ENCODE data around the gene UTP4.

UTP4 gene

GRCh38 chr16:69132424-69133252, at the start of gene UTP4, which contains the start of gene CHTF8:
UTP4 (plus strand) TSS chr16:69132649; CDS start chr16:69133460, 811 bp downstream.
CHTF8 (minus strand) TSS chr16:69132588; CDS start chr16:69121458, 11,130 bp downstream.
- peak within 1 kb of the TSS; percentile 92 to 98 for H3K4me3 ChIP-seq (ENCODE audit: low read depth in 1 of 2, low read length in 2 of 2)
- peaks cover 5 to 12% of the 10 kb centered on the region in 2 donors for H3K36me3 ChIP-seq (ENCODE audit: control insufficient read depth in 1 of 2, insufficient read depth in 2 of 2, low read length in 2 of 2)
- H3K4me1 ChIP-seq (ENCODE audit: control insufficient read depth in 1 of 2, insufficient read depth in 2 of 2, low read length in 2 of 2) = peaks cover 8 to 34% of the 10 kb centered on the region in 2 donors
- no peaks in the 10 kb centered on the region for H3K9me3 ChIP-seq (ENCODE audit: control insufficient read depth in 1 of 2, low read length in 2 of 2)
- peak within 1 kb of the TSS; percentile 96 for H3K27ac ChIP-seq (ENCODE audit: low read length)
- no peaks in the 10 kb centered on the region for H3K27me3 ChIP-seq (ENCODE audit: low read depth, low read length)

- Histone ChIP-seq H3K4me3 (ENCODE audit: low read depth in 1 of 2, low read length in 2 of 2) (no peak overlapping the region), H3K27ac (ENCODE audit: low read length) (no peak overlapping the region), H3K36me3 (ENCODE audit: control insufficient read depth in 1 of 2, insufficient read depth in 2 of 2, low read length in 2 of 2) (peaks cover 0 to 9% of the 10 kb centered on the region in 2 donors), H3K9me3 (ENCODE audit: control insufficient read depth in 1 of 2, low read length in 2 of 2) (no peaks in the 10 kb centered on the region), H3K27me3 (ENCODE audit: low read depth, low read length) (no peaks in the 10 kb centered on the region), H3K4me1 (ENCODE audit: control insufficient read depth in 1 of 2, insufficient read depth in 2 of 2, low read length in 2 of 2) (no peaks in the 10 kb centered on the region)
These were observed 49.0 kb upstream of the UTP4 start for GRCh38 chr16:69083306-69083941.

GRCh38 chr16:69084289-69084688, 48.2 kb upstream of the UTP4 start:
- Histone ChIP-seq H3K36me3 (ENCODE audit: control insufficient read depth in 1 of 2, insufficient read depth in 2 of 2, low read length in 2 of 2) (peaks cover 0 to 9% of the 10 kb centered on the region in 2 donors), H3K27ac (ENCODE audit: low read length) (no peak overlapping the region), H3K4me1 (ENCODE audit: control insufficient read depth in 1 of 2, insufficient read depth in 2 of 2, low read length in 2 of 2) (peaks cover 0 to under 1% of the 10 kb centered on the region in 2 donors), H3K9me3 (ENCODE audit: control insufficient read depth in 1 of 2, low read length in 2 of 2) (no peaks in the 10 kb centered on the region), H3K4me3 (ENCODE audit: low read depth in 1 of 2, low read length in 2 of 2) (no peak overlapping the region), H3K27me3 (ENCODE audit: low read depth, low read length) (no peaks in the 10 kb centered on the region)

- no peak overlapping the region for H3K4me3 ChIP-seq (ENCODE audit: low read depth in 1 of 2, low read length in 2 of 2)
- H3K27ac ChIP-seq (ENCODE audit: low read length) = no peak overlapping the region
- H3K4me1 ChIP-seq (ENCODE audit: control insufficient read depth in 1 of 2, insufficient read depth in 2 of 2, low read length in 2 of 2) = peaks cover 0 to 3% of the 10 kb centered on the region in 2 donors
- H3K9me3 ChIP-seq (ENCODE audit: control insufficient read depth in 1 of 2, low read length in 2 of 2) = no peaks in the 10 kb centered on the region
- H3K36me3 ChIP-seq (ENCODE audit: control insufficient read depth in 1 of 2, insufficient read depth in 2 of 2, low read length in 2 of 2) = peaks cover 0 to 9% of the 10 kb centered on the region in 2 donors
- H3K27me3 ChIP-seq (ENCODE audit: low read depth, low read length) = no peaks in the 10 kb centered on the region
These were observed 47.3 kb upstream of the UTP4 start for GRCh38 chr16:69085032-69085695.

GRCh38 chr16:69087161-69087581, 45.3 kb upstream of the UTP4 start:
- Histone ChIP-seq H3K4me1 (ENCODE audit: control insufficient read depth in 1 of 2, insufficient read depth in 2 of 2, low read length in 2 of 2) (peaks cover 0 to 3% of the 10 kb centered on the region in 2 donors), H3K36me3 (ENCODE audit: control insufficient read depth in 1 of 2, insufficient read depth in 2 of 2, low read length in 2 of 2) (peaks cover 0 to 9% of the 10 kb centered on the region in 2 donors), H3K27me3 (ENCODE audit: low read depth, low read length) (no peaks in the 10 kb centered on the region), H3K9me3 (ENCODE audit: control insufficient read depth in 1 of 2, low read length in 2 of 2) (no peaks in the 10 kb centered on the region), H3K4me3 (ENCODE audit: low read depth in 1 of 2, low read length in 2 of 2) (no peak overlapping the region), H3K27ac (ENCODE audit: low read length) (no peak overlapping the region)

- Histone ChIP-seq H3K27ac (ENCODE audit: low read length) (no peak overlapping the region), H3K36me3 (ENCODE audit: control insufficient read depth in 1 of 2, insufficient read depth in 2 of 2, low read length in 2 of 2) (peaks cover 0 to 4% of the 10 kb centered on the region in 2 donors), H3K4me3 (ENCODE audit: low read depth in 1 of 2, low read length in 2 of 2) (no peak overlapping the region), H3K9me3 (ENCODE audit: control insufficient read depth in 1 of 2, low read length in 2 of 2) (no peaks in the 10 kb centered on the region), H3K4me1 (ENCODE audit: control insufficient read depth in 1 of 2, insufficient read depth in 2 of 2, low read length in 2 of 2) (peaks cover 0 to 3% of the 10 kb centered on the region in 2 donors), H3K27me3 (ENCODE audit: low read depth, low read length) (no peaks in the 10 kb centered on the region)
These were observed 43.8 kb upstream of the UTP4 start for GRCh38 chr16:69088684-69089083.

GRCh38 chr16:69089091-69089910, 43.1 kb upstream of the UTP4 start:
- H3K27me3 ChIP-seq (ENCODE audit: low read depth, low read length) = no peaks in the 10 kb centered on the region
- H3K9me3 ChIP-seq (ENCODE audit: control insufficient read depth in 1 of 2, low read length in 2 of 2) = no peaks in the 10 kb centered on the region
- no peak overlapping the region for H3K4me3 ChIP-seq (ENCODE audit: low read depth in 1 of 2, low read length in 2 of 2)
- H3K4me1 ChIP-seq (ENCODE audit: control insufficient read depth in 1 of 2, insufficient read depth in 2 of 2, low read length in 2 of 2) = peaks cover 0 to 3% of the 10 kb centered on the region in 2 donors
- no peak overlapping the region for H3K27ac ChIP-seq (ENCODE audit: low read length)
- no peaks in the 10 kb centered on the region for H3K36me3 ChIP-seq (ENCODE audit: control insufficient read depth in 1 of 2, insufficient read depth in 2 of 2, low read length in 2 of 2)

GRCh38 chr16:69093974-69094373, 38.5 kb upstream of the UTP4 start:
- no peak overlapping the region for H3K27ac ChIP-seq (ENCODE audit: low read length)

GRCh38 chr16:69094501-69094900, 37.9 kb upstream of the UTP4 start:
- Histone ChIP-seq H3K27me3 (ENCODE audit: low read depth, low read length) (no peaks in the 10 kb centered on the region), H3K4me1 (ENCODE audit: control insufficient read depth in 1 of 2, insufficient read depth in 2 of 2, low read length in 2 of 2) (peaks cover 0 to under 1% of the 10 kb centered on the region in 2 donors), H3K4me3 (ENCODE audit: low read depth in 1 of 2, low read length in 2 of 2) (no peak overlapping the region), H3K27ac (ENCODE audit: low read length) (no peak overlapping the region), H3K36me3 (ENCODE audit: control insufficient read depth in 1 of 2, insufficient read depth in 2 of 2, low read length in 2 of 2) (no peaks in the 10 kb centered on the region), H3K9me3 (ENCODE audit: control insufficient read depth in 1 of 2, low read length in 2 of 2) (no peaks in the 10 kb centered on the region)

More at GRCh38 chr16:69093974-69094373, 38.5 kb upstream of the UTP4 start:
- Histone ChIP-seq H3K4me1 (ENCODE audit: control insufficient read depth in 1 of 2, insufficient read depth in 2 of 2, low read length in 2 of 2) (peaks cover 0 to 3% of the 10 kb centered on the region in 2 donors), H3K4me3 (ENCODE audit: low read depth in 1 of 2, low read length in 2 of 2) (no peak overlapping the region), H3K9me3 (ENCODE audit: control insufficient read depth in 1 of 2, low read length in 2 of 2) (no peaks in the 10 kb centered on the region), H3K36me3 (ENCODE audit: control insufficient read depth in 1 of 2, insufficient read depth in 2 of 2, low read length in 2 of 2) (no peaks in the 10 kb centered on the region), H3K27me3 (ENCODE audit: low read depth, low read length) (no peaks in the 10 kb centered on the region)

- Histone ChIP-seq H3K36me3 (ENCODE audit: control insufficient read depth in 1 of 2, insufficient read depth in 2 of 2, low read length in 2 of 2) (no peaks in the 10 kb centered on the region), H3K4me3 (ENCODE audit: low read depth in 1 of 2, low read length in 2 of 2) (no peak overlapping the region), H3K4me1 (ENCODE audit: control insufficient read depth in 1 of 2, insufficient read depth in 2 of 2, low read length in 2 of 2) (no peaks in the 10 kb centered on the region), H3K9me3 (ENCODE audit: control insufficient read depth in 1 of 2, low read length in 2 of 2) (no peaks in the 10 kb centered on the region), H3K27me3 (ENCODE audit: low read depth, low read length) (no peaks in the 10 kb centered on the region), H3K27ac (ENCODE audit: low read length) (no peak overlapping the region)
These were observed 37.3 kb upstream of the UTP4 start for GRCh38 chr16:69095193-69095592.

All from muscle layer of duodenum (tissue), 2 donors.